GM19468 (cell line): ENCODE measurements around the gene CCDC117.
A peak's percentile ranks its signal among the peaks of the same experiment; 100 is the strongest.
"Not testable (repeated sequence)": the region's sequence is repeated elsewhere in the genome, so short reads cannot be mapped to it uniquely, and the experiment has no call there.

ENCODE experiments used
- ATAC-seq: cut with Tn5 transposase; IDR thresholded peaks from one replicate; pipeline ENCODE4 v1.9.1; 2021; ENCODE audit warnings: mild to moderate bottlenecking, moderate library complexity, moderate number of reproducible peaks; ENCODE audit not compliant: unreplicated experiment; ENCODE audit errors: extremely low read depth

CCDC117 gene

GRCh38 chr22:28772633-28773460 is at the start of gene CCDC117:
CCDC117 (plus strand) TSS chr22:28772695; CDS start chr22:28772850, 155 bp downstream.
- peak; percentile 93 for ATAC-seq

GRCh38 chr22:28728002-28728401 is 44.5 kb upstream of the CCDC117 start:
- no peak for ATAC-seq

- ATAC-seq = no peak
Observed at GRCh38 chr22:28728621-28729313, 43.7 kb upstream of the CCDC117 start.

- no peak for ATAC-seq
Observed at GRCh38 chr22:28730179-28730578, 42.3 kb upstream of the CCDC117 start.

GRCh38 chr22:28734393-28734792 is 38.1 kb upstream of the CCDC117 start:
- ATAC-seq = no peak

- no peak for ATAC-seq
Observed at GRCh38 chr22:28736301-28737155, 36.0 kb upstream of the CCDC117 start.

GRCh38 chr22:28737701-28738100 is 34.8 kb upstream of the CCDC117 start:
- no peak for ATAC-seq

GRCh38 chr22:28738876-28739275 is 33.6 kb upstream of the CCDC117 start:
- ATAC-seq = not testable (repeated sequence)

GRCh38 chr22:28741200-28741784 is 31.2 kb upstream of the CCDC117 start:
- no peak for ATAC-seq

- peak; percentile 91 for ATAC-seq
Observed at GRCh38 chr22:28741785-28742561, 30.5 kb upstream of the CCDC117 start, which contains the start of the genes CHEK2 and HSCB. CHEK2 (minus strand) TSS chr22:28741820; CDS start chr22:28734721, 7,099 bp downstream. HSCB (plus strand) TSS chr22:28742039; CDS start chr22:28742096, 57 bp downstream.

- no peak for ATAC-seq
Observed at GRCh38 chr22:28742562-28742962, 29.9 kb upstream of the CCDC117 start.

GRCh38 chr22:28743852-28744251 is 28.6 kb upstream of the CCDC117 start:
- ATAC-seq = no peak

GRCh38 chr22:28750471-28750881 is 22.0 kb upstream of the CCDC117 start:
- ATAC-seq = no peak

GRCh38 chr22:28754512-28754911 is 18.0 kb upstream of the CCDC117 start:
- ATAC-seq = not testable (repeated sequence)

- no peak for ATAC-seq
Observed at GRCh38 chr22:28759861-28760560, 12.5 kb upstream of the CCDC117 start.

GRCh38 chr22:28761449-28761755 is 11.1 kb upstream of the CCDC117 start:
- no peak for ATAC-seq

GRCh38 chr22:28762000-28762399 is 10.5 kb upstream of the CCDC117 start:
- not testable (repeated sequence) for ATAC-seq

GRCh38 chr22:28766628-28767027 is 5.9 kb upstream of the CCDC117 start:
- no peak for ATAC-seq
